ENCODE results near the gene RPS6KA4.
"Not testable (repeated sequence)": the region's sequence is repeated elsewhere in the genome, so short reads cannot be mapped to it uniquely, and the experiment has no call there.

Gene RPS6KA4

GRCh38 chr11:64358907-64359711 is at the start of gene RPS6KA4:
RPS6KA4 (plus strand) TSS chr11:64359162; CDS start chr11:64359236, 74 bp downstream.
- peak; percentile 30 for DNase-seq (ENCODE audit: low spot score)

DNA sequence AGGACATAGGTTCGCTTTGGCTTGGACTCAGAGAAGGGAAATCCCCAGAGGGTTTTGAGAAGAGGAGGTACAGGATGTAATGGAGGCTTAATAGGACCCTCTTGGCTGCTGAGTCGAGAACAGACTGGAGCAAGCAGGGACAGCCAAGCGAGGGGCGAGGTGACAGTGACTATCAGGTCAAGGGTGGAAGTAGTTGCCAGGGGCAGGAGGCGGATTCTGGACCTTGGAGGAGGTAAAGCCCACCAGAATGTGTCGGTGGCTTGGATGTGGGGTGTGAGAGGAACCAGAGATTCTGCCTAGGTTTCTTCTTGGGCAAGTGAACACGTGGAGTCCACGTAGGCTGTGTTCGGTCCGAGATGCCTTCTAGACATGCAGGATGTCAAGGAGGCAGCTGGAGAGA is 46.0 kb upstream of the RPS6KA4 start:
- no peak for DNase-seq (ENCODE audit: low spot score)

DNA sequence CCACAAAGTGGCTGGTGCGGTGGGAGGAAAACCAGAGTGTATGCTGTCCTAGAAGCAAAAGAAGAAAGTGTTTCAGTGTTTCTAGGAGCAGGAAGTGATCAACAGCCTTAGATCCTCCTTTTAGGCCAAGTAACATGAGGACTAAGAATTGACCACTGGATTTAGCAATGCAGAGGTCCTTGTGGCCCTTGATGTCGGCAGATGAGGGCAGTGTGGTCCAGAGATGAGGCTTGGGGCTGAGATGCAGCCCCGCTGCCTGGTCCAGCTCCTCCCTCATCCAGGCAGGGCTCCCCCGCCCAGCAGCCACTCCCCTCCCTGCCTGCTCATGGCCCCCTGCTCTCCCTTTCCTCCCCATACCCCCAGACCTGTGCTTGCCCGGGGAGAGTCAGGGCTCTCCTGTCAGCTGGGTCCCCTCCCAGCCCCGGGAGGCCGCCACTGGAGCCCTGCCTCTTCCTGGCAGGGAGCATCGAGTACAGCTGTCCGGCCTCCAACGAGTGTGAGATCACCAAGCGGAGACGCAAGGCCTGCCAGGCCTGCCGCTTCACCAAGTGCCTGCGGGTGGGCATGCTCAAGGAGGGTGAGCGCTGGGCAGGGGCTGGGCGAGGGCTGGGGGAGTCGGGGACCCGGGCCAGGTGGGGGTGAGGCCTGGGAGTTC is 45.3 kb upstream of the RPS6KA4 start:
- no peak for DNase-seq (ENCODE audit: low spot score)

GRCh38 chr11:64314146-64314804 is 44.7 kb upstream of the RPS6KA4 start:
- no peak for DNase-seq (ENCODE audit: low spot score)

DNA sequence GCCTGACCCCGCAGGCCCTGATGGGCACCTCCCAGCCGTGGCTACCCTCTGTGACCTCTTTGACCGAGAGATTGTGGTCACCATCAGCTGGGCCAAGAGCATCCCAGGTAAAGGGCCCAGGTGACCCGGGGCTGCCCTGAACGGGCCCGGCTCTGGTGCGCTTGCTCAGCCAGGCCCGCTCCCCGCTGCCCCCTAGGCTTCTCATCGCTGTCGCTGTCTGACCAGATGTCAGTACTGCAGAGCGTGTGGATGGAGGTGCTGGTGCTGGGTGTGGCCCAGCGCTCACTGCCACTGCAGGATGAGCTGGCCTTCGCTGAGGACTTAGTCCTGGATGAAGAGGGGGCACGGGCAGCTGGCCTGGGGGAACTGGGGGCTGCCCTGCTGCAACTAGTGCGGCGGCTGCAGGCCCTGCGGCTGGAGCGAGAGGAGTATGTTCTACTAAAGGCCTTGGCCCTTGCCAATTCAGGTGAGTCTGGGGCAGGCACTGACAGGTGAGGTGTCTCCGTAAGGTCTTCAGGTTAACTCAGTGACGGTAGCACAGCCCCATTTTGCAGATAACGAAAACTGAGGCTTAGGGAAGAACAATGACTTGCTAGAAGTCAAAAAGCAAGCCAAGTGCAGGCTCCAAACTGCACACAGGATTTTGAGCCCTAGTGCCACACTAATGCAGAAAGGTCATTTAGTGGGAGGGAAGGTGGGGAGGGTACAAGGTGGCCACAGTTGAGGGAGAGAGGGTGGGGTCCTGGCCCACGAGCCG is 44.0 kb upstream of the RPS6KA4 start:
- DNase-seq (ENCODE audit: low spot score): no peak

DNA sequence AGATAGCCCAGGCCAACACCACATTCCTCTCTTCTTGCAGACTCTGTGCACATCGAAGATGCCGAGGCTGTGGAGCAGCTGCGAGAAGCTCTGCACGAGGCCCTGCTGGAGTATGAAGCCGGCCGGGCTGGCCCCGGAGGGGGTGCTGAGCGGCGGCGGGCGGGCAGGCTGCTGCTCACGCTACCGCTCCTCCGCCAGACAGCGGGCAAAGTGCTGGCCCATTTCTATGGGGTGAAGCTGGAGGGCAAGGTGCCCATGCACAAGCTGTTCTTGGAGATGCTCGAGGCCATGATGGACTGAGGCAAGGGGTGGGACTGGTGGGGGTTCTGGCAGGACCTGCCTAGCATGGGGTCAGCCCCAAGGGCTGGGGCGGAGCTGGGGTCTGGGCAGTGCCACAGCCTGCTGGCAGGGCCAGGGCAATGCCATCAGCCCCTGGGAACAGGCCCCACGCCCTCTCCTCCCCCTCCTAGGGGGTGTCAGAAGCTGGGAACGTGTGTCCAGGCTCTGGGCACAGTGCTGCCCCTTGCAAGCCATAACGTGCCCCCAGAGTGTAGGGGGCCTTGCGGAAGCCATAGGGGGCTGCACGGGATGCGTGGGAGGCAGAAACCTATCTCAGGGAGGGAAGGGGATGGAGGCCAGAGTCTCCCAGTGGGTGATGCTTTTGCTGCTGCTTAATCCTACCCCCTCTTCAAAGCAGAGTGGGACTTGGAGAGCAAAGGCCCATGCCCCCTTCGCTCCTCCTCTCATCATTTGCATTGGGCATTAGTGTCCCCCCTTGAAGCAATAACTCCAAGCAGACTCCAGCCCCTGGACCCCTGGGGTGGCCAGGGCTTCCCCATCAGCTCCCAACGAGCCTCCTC is 43.1 kb upstream of the RPS6KA4 start:
- DNase-seq (ENCODE audit: low spot score): not testable (repeated sequence)

GRCh38 chr11:64316672-64317324 is 42.2 kb upstream of the RPS6KA4 start:
- no peak for DNase-seq (ENCODE audit: low spot score)

- peak; percentile 89 for DNase-seq (ENCODE audit: low spot score)
Observed at GRCh38 chr11:64317325-64317960, 41.5 kb upstream of the RPS6KA4 start, which contains the start of gene TRMT112. TRMT112 (minus strand) TSS chr11:64317559; CDS start chr11:64317526, 33 bp downstream.

- DNase-seq (ENCODE audit: low spot score): peak; percentile 97
Observed at GRCh38 chr11:64317961-64318765, 40.8 kb upstream of the RPS6KA4 start, which contains the start of gene PRDX5. PRDX5 (plus strand) TSS chr11:64318121; CDS start chr11:64318216, 95 bp downstream.

DNA sequence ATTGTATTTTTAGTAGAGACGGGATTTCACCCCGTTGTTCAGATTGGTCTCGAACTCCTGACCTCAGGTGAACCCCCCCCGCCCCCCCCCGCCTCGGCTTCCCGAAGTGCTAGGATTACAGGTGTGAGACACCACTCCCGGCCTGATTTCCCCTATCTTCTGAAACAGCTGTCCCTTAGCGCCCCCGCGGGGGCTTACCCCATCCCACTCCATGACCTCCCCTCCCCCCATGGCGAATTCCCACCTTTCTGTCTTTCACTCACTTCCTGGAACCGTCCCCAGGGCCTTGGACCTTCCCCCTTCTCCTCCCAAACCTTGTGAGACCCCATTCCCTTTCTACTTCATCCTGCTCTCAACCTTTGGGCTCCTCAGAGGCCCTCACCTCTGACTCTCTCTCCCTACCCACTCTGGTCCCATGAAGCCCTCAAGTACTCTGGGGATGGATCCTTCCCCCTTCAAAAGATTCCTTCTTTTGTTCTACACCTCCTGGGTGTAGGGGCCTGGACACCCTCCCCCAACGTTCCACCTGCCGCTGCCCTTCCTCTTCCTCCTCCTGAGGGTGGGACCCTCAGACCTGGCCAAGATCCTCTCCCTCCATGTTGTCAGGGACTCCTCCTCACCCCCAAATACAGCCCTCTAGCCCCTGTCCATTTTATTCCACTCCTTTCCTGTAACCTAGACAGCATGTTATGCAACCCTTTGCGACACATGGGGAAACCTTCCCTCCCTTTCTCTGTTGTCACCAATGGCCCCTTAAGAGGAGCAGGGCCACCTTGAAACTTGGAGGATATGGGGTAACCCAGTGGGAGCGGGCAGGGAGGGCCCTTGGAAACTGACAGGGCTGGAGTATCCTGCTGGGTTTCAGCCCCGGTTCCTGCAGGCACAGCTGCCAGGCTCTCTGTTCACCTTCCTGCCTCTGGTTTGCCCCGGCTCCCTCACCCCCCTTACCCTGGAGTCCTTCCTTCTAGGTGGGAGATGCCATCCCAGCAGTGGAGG is 39.9 kb upstream of the RPS6KA4 start:
- no peak for DNase-seq (ENCODE audit: low spot score)

DNA sequence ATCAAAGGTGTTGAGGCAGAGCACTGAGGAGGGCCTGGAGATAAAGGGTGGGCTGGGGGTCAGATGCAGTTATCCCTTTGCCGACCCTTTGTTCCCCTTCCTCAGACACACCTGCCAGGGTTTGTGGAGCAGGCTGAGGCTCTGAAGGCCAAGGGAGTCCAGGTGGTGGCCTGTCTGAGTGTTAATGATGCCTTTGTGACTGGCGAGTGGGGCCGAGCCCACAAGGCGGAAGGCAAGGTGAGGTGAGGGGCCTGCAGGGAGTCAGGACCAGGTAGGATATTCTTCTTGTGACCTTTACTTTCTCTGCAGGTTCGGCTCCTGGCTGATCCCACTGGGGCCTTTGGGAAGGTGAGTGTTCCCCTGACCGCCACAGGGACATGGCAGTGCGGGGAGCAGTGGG is 38.4 kb upstream of the RPS6KA4 start:
- no peak for DNase-seq (ENCODE audit: low spot score)

DNA sequence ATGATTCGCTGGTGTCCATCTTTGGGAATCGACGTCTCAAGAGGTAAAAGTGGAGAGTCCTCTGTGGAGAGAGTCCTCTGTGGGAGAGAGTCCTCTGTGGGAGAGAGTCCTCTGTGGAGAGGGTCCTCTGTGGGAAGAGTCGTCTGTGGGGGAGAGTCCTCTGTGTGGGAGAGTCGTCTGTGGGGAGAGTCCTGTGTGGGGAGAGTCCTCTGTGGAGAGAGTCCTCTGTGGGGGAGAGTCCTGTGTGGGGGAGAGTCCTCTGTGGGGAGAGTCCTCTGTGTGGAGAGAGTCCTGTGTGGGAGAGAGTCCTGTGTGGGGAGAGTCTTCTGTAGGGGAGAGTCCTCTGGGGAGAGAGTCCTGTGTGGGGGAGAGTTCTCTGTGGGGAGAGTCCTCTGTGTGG is 37.9 kb upstream of the RPS6KA4 start:
- no peak for DNase-seq (ENCODE audit: low spot score)

DNA sequence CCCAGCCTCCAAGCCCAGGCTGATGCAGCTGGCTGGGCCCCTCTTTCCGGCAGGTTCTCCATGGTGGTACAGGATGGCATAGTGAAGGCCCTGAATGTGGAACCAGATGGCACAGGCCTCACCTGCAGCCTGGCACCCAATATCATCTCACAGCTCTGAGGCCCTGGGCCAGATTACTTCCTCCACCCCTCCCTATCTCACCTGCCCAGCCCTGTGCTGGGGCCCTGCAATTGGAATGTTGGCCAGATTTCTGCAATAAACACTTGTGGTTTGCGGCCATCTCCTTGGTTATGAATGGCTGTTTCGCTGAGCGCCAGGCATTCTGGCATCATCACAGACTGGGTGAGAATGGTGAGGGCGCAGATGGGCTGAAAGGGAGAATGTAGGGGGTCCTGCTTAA is 37.4 kb upstream of the RPS6KA4 start:
- no peak for DNase-seq (ENCODE audit: low spot score)

DNA sequence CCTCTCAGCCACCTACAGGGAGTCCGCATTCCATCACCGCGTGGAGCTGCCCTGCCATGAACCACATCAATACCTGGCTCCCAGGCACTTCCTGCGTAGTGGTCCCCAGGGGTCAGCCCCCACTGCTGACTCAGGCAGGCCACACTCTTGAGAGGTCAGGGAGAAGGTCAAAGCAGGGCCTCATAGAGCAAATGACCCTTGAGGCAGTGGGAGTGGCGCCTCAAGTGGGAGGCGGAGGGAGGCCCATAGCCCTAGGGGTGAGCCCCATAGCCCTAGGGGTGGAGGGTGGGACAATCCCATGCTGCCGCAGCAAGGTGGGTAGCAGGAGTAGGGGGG is 36.1 kb upstream of the RPS6KA4 start:
- DNase-seq (ENCODE audit: low spot score): no peak

GRCh38 chr11:64323373-64323772 is 35.6 kb upstream of the RPS6KA4 start:
- DNase-seq (ENCODE audit: low spot score): no peak

GRCh38 chr11:64323984-64324383 is 35.0 kb upstream of the RPS6KA4 start:
- not testable (repeated sequence) for DNase-seq (ENCODE audit: low spot score)

GRCh38 chr11:64324692-64325469 is 34.1 kb upstream of the RPS6KA4 start:
- no peak for DNase-seq (ENCODE audit: low spot score)

All from kidney capillary endothelial cell (primary cell).